Measurements from ENCODE around the gene GALNTL6.

The GALNTL6 gene

GRCh38 chr4:172362569-172362968 is 549.4 kb downstream of the GALNTL6 start:
- H3K4me3 ChIP-seq (ENCODE audit: low read length) = no peak overlapping the region
- no peak for DNase-seq (ENCODE audit: low read depth)
- TF ChIP-seq CTCF (conservative IDR thresholded peaks at IDR 0.05; ENCODE audit: low read depth, low read length) = no peak

- no peak for DNase-seq (ENCODE audit: low read depth)
- H3K4me3 ChIP-seq (ENCODE audit: low read length) = no peak overlapping the region
- TF ChIP-seq CTCF (conservative IDR thresholded peaks at IDR 0.05; ENCODE audit: low read depth, low read length) = no peak
Observed at GRCh38 chr4:172369471-172369959, 556.3 kb downstream of the GALNTL6 start.

GRCh38 chr4:172377486-172378140 is 564.4 kb downstream of the GALNTL6 start:
- no peak for DNase-seq (ENCODE audit: low read depth)
- no peak overlapping the region for H3K4me3 ChIP-seq (ENCODE audit: low read length)
- TF ChIP-seq CTCF (conservative IDR thresholded peaks at IDR 0.05; ENCODE audit: low read depth, low read length) = no peak

- DNase-seq (ENCODE audit: low read depth) = no peak
- no peak overlapping the region for H3K4me3 ChIP-seq (ENCODE audit: low read length)
- TF ChIP-seq CTCF (conservative IDR thresholded peaks at IDR 0.05; ENCODE audit: low read depth, low read length) = no peak
Observed at GRCh38 chr4:172379834-172380233, 566.6 kb downstream of the GALNTL6 start.

GRCh38 chr4:172390331-172390730 is 577.1 kb downstream of the GALNTL6 start:
- TF ChIP-seq CTCF (conservative IDR thresholded peaks at IDR 0.05; ENCODE audit: low read depth, low read length) = no peak
- no peak for DNase-seq (ENCODE audit: low read depth)
- H3K4me3 ChIP-seq (ENCODE audit: low read length) = no peak overlapping the region

GRCh38 chr4:172392741-172393140 is 579.5 kb downstream of the GALNTL6 start:
- H3K4me3 ChIP-seq (ENCODE audit: low read length) = no peak overlapping the region
- DNase-seq (ENCODE audit: low read depth) = no peak
- no peak for TF ChIP-seq CTCF (conservative IDR thresholded peaks at IDR 0.05; ENCODE audit: low read depth, low read length)

GRCh38 chr4:172393220-172393619 is 580.0 kb downstream of the GALNTL6 start:
- no peak for DNase-seq (ENCODE audit: low read depth)
- no peak overlapping the region for H3K4me3 ChIP-seq (ENCODE audit: low read length)

More at GRCh38 chr4:172393220-172393619, 580.0 kb downstream of the GALNTL6 start:
- no peak for TF ChIP-seq CTCF (conservative IDR thresholded peaks at IDR 0.05; ENCODE audit: low read depth, low read length)
